Neural progenitor cell (in vitro differentiated cells): ENCODE measurements around the gene TCF7L1.

ENCODE experiments used
- EZH2 ChIP-seq: fragments of 200-600 bp; sonication (generic); IDR thresholded peaks from 2 replicates; pipeline ENCODE4 v1.6.1; 2017; ENCODE audit warnings: antibody characterized with exemption, mild to moderate bottlenecking, moderate library complexity
- EZH2phosphoT487 ChIP-seq: fragments of 200-600 bp; sonication (generic); IDR thresholded peaks from 2 replicates; pipeline ENCODE4 v1.6.1; 2017; ENCODE audit warnings: antibody characterized with exemption
- TF ChIP-seq, protein P1 (sequence below): fragments of 200-600 bp; sonication (generic); IDR thresholded peaks from 2 replicates; pipeline ENCODE4 v1.5.1; 2017; ENCODE audit warnings: antibody characterized with exemption, mild to moderate bottlenecking

DNA sequence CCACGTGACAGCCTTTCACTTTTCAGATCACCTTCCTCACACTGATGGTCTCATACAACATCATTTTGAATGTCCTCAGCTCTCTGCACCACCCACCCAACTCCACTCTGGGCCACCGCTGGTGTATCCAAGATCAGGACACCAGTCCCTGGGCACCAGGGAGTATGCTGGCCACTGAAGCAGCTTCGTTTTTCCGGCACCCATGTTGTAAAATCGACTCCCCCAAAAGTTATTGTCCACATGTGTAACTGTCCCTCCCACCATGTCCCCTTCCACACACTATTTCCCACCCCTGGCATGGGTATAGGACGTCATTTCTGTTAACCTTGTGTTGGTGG, 98.2 kb downstream of the TCF7L1 start:
- TF ChIP-seq, protein P1, sequence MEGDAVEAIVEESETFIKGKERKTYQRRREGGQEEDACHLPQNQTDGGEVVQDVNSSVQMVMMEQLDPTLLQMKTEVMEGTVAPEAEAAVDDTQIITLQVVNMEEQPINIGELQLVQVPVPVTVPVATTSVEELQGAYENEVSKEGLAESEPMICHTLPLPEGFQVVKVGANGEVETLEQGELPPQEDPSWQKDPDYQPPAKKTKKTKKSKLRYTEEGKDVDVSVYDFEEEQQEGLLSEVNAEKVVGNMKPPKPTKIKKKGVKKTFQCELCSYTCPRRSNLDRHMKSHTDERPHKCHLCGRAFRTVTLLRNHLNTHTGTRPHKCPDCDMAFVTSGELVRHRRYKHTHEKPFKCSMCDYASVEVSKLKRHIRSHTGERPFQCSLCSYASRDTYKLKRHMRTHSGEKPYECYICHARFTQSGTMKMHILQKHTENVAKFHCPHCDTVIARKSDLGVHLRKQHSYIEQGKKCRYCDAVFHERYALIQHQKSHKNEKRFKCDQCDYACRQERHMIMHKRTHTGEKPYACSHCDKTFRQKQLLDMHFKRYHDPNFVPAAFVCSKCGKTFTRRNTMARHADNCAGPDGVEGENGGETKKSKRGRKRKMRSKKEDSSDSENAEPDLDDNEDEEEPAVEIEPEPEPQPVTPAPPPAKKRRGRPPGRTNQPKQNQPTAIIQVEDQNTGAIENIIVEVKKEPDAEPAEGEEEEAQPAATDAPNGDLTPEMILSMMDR: no peak
- TF ChIP-seq EZH2phosphoT487 (no peak), EZH2 (no peak)
